Measurements from ENCODE around the gene LAYN. TPM values are rescaled to one million over a fixed set of nuclear protein-coding genes. Genes with fewer than 3 reads are reported as not detected.

The LAYN gene
- total and polyA plus RNA-seq, 2 of the 4 experiments (the other 2 are of a cell fraction): 92.5 to 118 TPM

- CTCF ChIA-PET: no interaction called here
- no peak overlapping the region for H4K91ac ChIP-seq (ENCODE audit: insufficient read depth, low read depth, low read length)
- no peaks in the 10 kb centered on the region for H3K9me3 ChIP-seq (ENCODE audit: control insufficient read depth, insufficient read depth, low read length)
- no peak overlapping the region for H2BK15ac ChIP-seq (ENCODE audit: low read depth, low read length)
- H3K4me3 ChIP-seq (ENCODE audit: insufficient read depth, low read depth, low read length): no peak overlapping the region
- intact Hi-C loops (cut with micrococcal nuclease): no loop called here
- H2BK20ac ChIP-seq (ENCODE audit: low read depth, low read length): no peak overlapping the region
- DNase-seq (no peak), ATAC-seq (ENCODE audit: low read depth) (no peak)
- no peak overlapping the region for H3K9ac ChIP-seq (ENCODE audit: low read depth, low read length)
- no peak overlapping the region for H3K14ac ChIP-seq (replicated peaks; ENCODE audit: low read depth, low read length)
- H3K27me3 ChIP-seq (ENCODE audit: control insufficient read depth, insufficient read depth, low read length): no peaks in the 10 kb centered on the region
- no peak overlapping the region for H4K8ac ChIP-seq (ENCODE audit: low read depth in 2 of 2, low read length in 2 of 2)
- no peaks in the 10 kb centered on the region for H3K9me1 ChIP-seq (ENCODE audit: insufficient read depth, low read length)
- TF ChIP-seq MAZ (IDR thresholded peaks at IDR 0.05; ENCODE audit: borderline replicate concordance, low read depth, low read length) (no peak), MAFK (IDR thresholded peaks at IDR 0.05; ENCODE audit: low read depth, low read length) (no peak), MXI1 (IDR thresholded peaks at IDR 0.05; ENCODE audit: borderline replicate concordance, low read depth, low read length) (no peak), BHLHE40 (IDR thresholded peaks at IDR 0.05; ENCODE audit: low read depth, low read length) (no peak), NFE2L2 (IDR thresholded peaks at IDR 0.05; ENCODE audit: low read depth, low read length) (no peak), RAD21 (IDR thresholded peaks at IDR 0.05; ENCODE audit: low read length) (no peak), SMC3 (IDR thresholded peaks at IDR 0.05; ENCODE audit: low read depth, low read length) (no peak), CTCF (conservative IDR thresholded peaks at IDR 0.05; ENCODE audit: low read depth, low read length) (no peak), CEBPB (IDR thresholded peaks at IDR 0.05; ENCODE audit: low read depth, low read length) (no peak)
- no peaks in the 10 kb centered on the region for H3K36me3 ChIP-seq (ENCODE audit: control insufficient read depth, insufficient read depth, low read length)
- no peaks in the 10 kb centered on the region for H4K20me1 ChIP-seq (ENCODE audit: insufficient read depth, low read length)
- H2AK9ac ChIP-seq (replicated peaks; ENCODE audit: low read depth, low read length, poor library complexity): no peak overlapping the region
- H3K4ac ChIP-seq (ENCODE audit: low read depth, low read length): no peak overlapping the region
- in situ Hi-C loops (cut with MboI; ENCODE audit: low sequenced_read_pairs): no loop called here
- H4K5ac ChIP-seq (ENCODE audit: low read depth, low read length): no peak overlapping the region
- peaks cover 4% of the 10 kb centered on the region; the same call in 1 of the 2 replicates for H3K4me1 ChIP-seq (ENCODE audit: control insufficient read depth, insufficient read depth, low read length)
- no peak overlapping the region for H3K56ac ChIP-seq (ENCODE audit: extremely low read depth, insufficient read depth, low read length)
- POLR2A ChIA-PET (ENCODE audit: unreplicated experiment): no interaction called here
- H2BK120ac ChIP-seq (ENCODE audit: low read depth, low read length): no peak overlapping the region
- BruUV-seq (replicated peaks): no TSS peak
- no peak overlapping the region for H3K23ac ChIP-seq (ENCODE audit: low read depth, low read length)
- no CpG with 5 or more reads among the region's 1 CpG for WGBS, 2 experiments (ENCODE audit: extremely low coverage in 2 of 2, insufficient read length in 1 of 2)
- no peaks in the 10 kb centered on the region for H3K79me1 ChIP-seq (ENCODE audit: low read depth in 1 of 2, low read length in 2 of 2)
- no peak overlapping the region for H3K27ac ChIP-seq (ENCODE audit: insufficient read depth, low read length)
- no peak overlapping the region for H3K18ac ChIP-seq (ENCODE audit: low read depth, low read length)
- H2BK5ac ChIP-seq (ENCODE audit: low read depth, low read length, poor library complexity, severe bottlenecking): no peak overlapping the region
- no peak overlapping the region for H2AFZ ChIP-seq (replicated peaks; ENCODE audit: low read length, poor library complexity)
- dilution Hi-C loops (cut with HindIII; ENCODE audit: low sequenced_read_pairs, unreplicated experiment): no loop called here
- no peak overlapping the region for H2AK5ac ChIP-seq (ENCODE audit: low read depth, low read length)
- no peak overlapping the region for H3K4me2 ChIP-seq (ENCODE audit: low read depth, low read length)
These were observed 21.9 kb upstream of the LAYN start for GRCh38 chr11:111518668-111519067.

All from IMR-90 (cell line).